OCI-LY7 (cell line): ENCODE data around the gene RAMP3. TPM values are rescaled to one million over a fixed set of nuclear protein-coding genes. Genes with fewer than 3 reads are reported as not detected.

ENCODE experiments used
- BruUV-seq: library from RNA; stranded (reverse); fragments of 400-500 nt; replicated peaks from 2 replicates; lab custom pipeline; 2021; lab: Mats Ljungman, UMichigan
- CTCF ChIA-PET: fragments of 300-600 bp; sonication (Branson Sonifier 250); formaldehyde crosslinking; loops from one replicate; lab custom pipeline; 2022; ENCODE audit warnings: antibody characterized with exemption; ENCODE audit not compliant: unreplicated experiment; lab: Charles Lee
- POLR2A ChIA-PET: fragments of 300-600 bp; sonication (Branson Sonifier 250); formaldehyde crosslinking; loops from one replicate; lab custom pipeline; 2022; ENCODE audit warnings: antibody characterized with exemption; lab: Charles Lee
- DNase-seq: peaks from one replicate; pipeline ENCODE4 v3.0.0-alpha.2; 2015; ENCODE audit warnings: low spot score
- H2AFZ ChIP-seq: fragments of 200-600 bp; sonication (generic), shearing (Covaris generic); 2 replicates; pipeline ENCODE4 v1.6.1; 2014; ENCODE audit warnings: mild to moderate bottlenecking, antibody characterized with exemption, low read length, moderate library complexity
- H3K27ac ChIP-seq: fragments of 200-600 bp; sonication (generic); 2 replicates; pipeline ENCODE4 v1.5.1; 2014; ENCODE audit warnings: mixed run types, low read depth, mild to moderate bottlenecking, moderate library complexity, low read length, inconsistent platforms; ENCODE audit not compliant: poor library complexity, severe bottlenecking
- H3K36me3 ChIP-seq: fragments of 200-600 bp; sonication (generic); 2 replicates; pipeline ENCODE4 v1.6.1; 2014; ENCODE audit warnings: mild to moderate bottlenecking, antibody characterized with exemption, low read length, moderate library complexity, mixed read lengths; ENCODE audit not compliant: insufficient read depth
- H3K4me1 ChIP-seq: fragments of 200-600 bp; sonication (generic); 2 replicates; pipeline ENCODE4 v1.5.1; 2014; ENCODE audit warnings: mild to moderate bottlenecking, low read length; ENCODE audit not compliant: insufficient read depth, poor library complexity, severe bottlenecking
- H3K4me2 ChIP-seq: fragments of 200-600 bp; sonication (generic); 2 replicates; pipeline ENCODE4 v1.6.1; 2014; ENCODE audit warnings: mild to moderate bottlenecking, low read length
- H3K4me3 ChIP-seq: fragments of 200-600 bp; sonication (generic); 2 replicates; pipeline ENCODE4 v1.5.1; 2014; ENCODE audit warnings: mild to moderate bottlenecking, low read depth, low read length; ENCODE audit not compliant: poor library complexity, severe bottlenecking
- H3K79me2 ChIP-seq: fragments of 200-600 bp; sonication (generic); 2 replicates; pipeline ENCODE4 v1.6.1; 2016; ENCODE audit warnings: low read depth, mild to moderate bottlenecking, low read length, moderate library complexity, mixed read lengths; ENCODE audit not compliant: insufficient read depth
- H3K9me2 ChIP-seq: fragments of 200-600 bp; sonication (generic); 2 replicates; pipeline ENCODE4 v1.6.1; 2016; ENCODE audit warnings: mild to moderate bottlenecking, low read length, mixed read lengths; ENCODE audit not compliant: insufficient read depth
- H3K9me3 ChIP-seq: fragments of 200-600 bp; sonication (generic); 2 replicates; pipeline ENCODE4 v1.6.1; 2014; ENCODE audit warnings: mild to moderate bottlenecking, mixed run types, low read length, mixed read lengths
- H4K20me1 ChIP-seq: fragments of 200-600 bp; sonication (generic); 2 replicates; pipeline ENCODE4 v1.6.1; 2014; ENCODE audit warnings: mild to moderate bottlenecking, antibody characterized with exemption, low read length, moderate library complexity, mixed read lengths; ENCODE audit not compliant: insufficient read depth
- CTCF ChIP-seq: fragments of 200-600 bp; sonication (generic); conservative IDR thresholded peaks from 2 replicates; pipeline ENCODE4 v1.5.1; 2014; ENCODE audit warnings: mild to moderate bottlenecking, antibody characterized with exemption, low read length, moderate library complexity, mixed read lengths
- EZH2phosphoT487 ChIP-seq: fragments of 200-600 bp; sonication (generic); IDR thresholded peaks from 2 replicates; pipeline ENCODE4 v1.6.1; 2018; ENCODE audit warnings: low read depth, borderline replicate concordance, mild to moderate bottlenecking, mixed run types, antibody characterized with exemption, low read length, moderate library complexity, mixed read lengths
- intact Hi-C: fragments of 100-400 bp; cut with micrococcal nuclease; formaldehyde crosslinking; loops from one replicate; pipeline ENCODE4 v1.10.0; 2022; ENCODE audit not compliant: unreplicated experiment
- total RNA-seq, 2 experiments: library from RNA; depleted of rRNA in 1 of 2; stranded (reverse); fragments of >200 nt in 1 of 2; shearing (Covaris generic) in 1 of 2; gene quantifications; 2 replicates each; pipeline ENCODE4 v1.2.3, GENCODE V29; 2014 to 2022

Gene RAMP3
- total RNA-seq, 2 experiments from 2014 or later = not detected

- no peaks in the 10 kb centered on the region for H3K79me2 ChIP-seq
- CTCF ChIA-PET = no interaction called here
- H3K27ac ChIP-seq = no peak overlapping the region
- no peak overlapping the region for H3K4me2 ChIP-seq
- intact Hi-C loops = no loop called here
- H3K9me2 ChIP-seq = no peaks in the 10 kb centered on the region
- POLR2A ChIA-PET = no interaction called here
- no peak overlapping the region for H3K4me3 ChIP-seq
- no peak overlapping the region for H2AFZ ChIP-seq
- BruUV-seq = no TSS peak
- H3K36me3 ChIP-seq = no peaks in the 10 kb centered on the region
- H4K20me1 ChIP-seq = no peaks in the 10 kb centered on the region
- no peaks in the 10 kb centered on the region for H3K9me3 ChIP-seq
- DNase-seq = no peak
- no peaks in the 10 kb centered on the region for H3K4me1 ChIP-seq
- TF ChIP-seq CTCF = no peak
- TF ChIP-seq EZH2phosphoT487 = no peak
Measured at GRCh38 chr7:45176886-45177731, 19.5 kb downstream of the RAMP3 start.

GRCh38 chr7:45177801-45178200 is 20.2 kb downstream of the RAMP3 start:
- intact Hi-C loops = no loop called here
- H3K9me2 ChIP-seq = no peaks in the 10 kb centered on the region
- H3K9me3 ChIP-seq = no peaks in the 10 kb centered on the region
- H3K27ac ChIP-seq = no peak overlapping the region
- H3K4me2 ChIP-seq = no peak overlapping the region
- TF ChIP-seq EZH2phosphoT487 (no peak), CTCF (no peak)
- no peaks in the 10 kb centered on the region for H3K4me1 ChIP-seq
- no peak overlapping the region for H3K4me3 ChIP-seq
- H3K36me3 ChIP-seq = no peaks in the 10 kb centered on the region
- no peak overlapping the region for H2AFZ ChIP-seq
- no TSS peak for BruUV-seq
- ChIA-PET POLR2A (no interaction called here), CTCF (no interaction called here)
- no peak for DNase-seq
- H3K79me2 ChIP-seq = no peaks in the 10 kb centered on the region
- H4K20me1 ChIP-seq = no peaks in the 10 kb centered on the region
